A673 (cell line): ENCODE data around the gene TMEM108. TPM values are rescaled to one million over a fixed set of nuclear protein-coding genes. Genes with fewer than 3 reads are reported as not detected.

Experiments
- BruUV-seq: library from RNA; stranded (reverse); fragments of 400-500 nt; replicated peaks from 2 replicates; lab custom pipeline; 2021; lab: Mats Ljungman, UMichigan
- CTCF ChIA-PET: fragments of 300-600 bp; sonication (Branson Sonifier 250); formaldehyde crosslinking; loops from one replicate; lab custom pipeline; 2022; ENCODE audit warnings: antibody characterized with exemption; lab: Charles Lee
- POLR2A ChIA-PET: fragments of 300-600 bp; sonication (Branson Sonifier 250); formaldehyde crosslinking; loops from one replicate; lab custom pipeline; 2022; ENCODE audit warnings: antibody characterized with exemption; ENCODE audit not compliant: low non-redundant PET; lab: Charles Lee
- DNase-seq: peaks from one replicate; pipeline ENCODE4 v3.0.0-alpha.2; 2015; ENCODE audit warnings: low spot score
- H3K27ac ChIP-seq: fragments of 200-600 bp; sonication (generic); 2 replicates; pipeline ENCODE4 v1.5.1; 2016; ENCODE audit warnings: mixed run types, low read depth, mild to moderate bottlenecking, mixed read lengths, antibody characterized with exemption, low read length; ENCODE audit not compliant: poor library complexity, severe bottlenecking
- H3K27me3 ChIP-seq: fragments of 200-600 bp; sonication (generic); replicated peaks from 2 replicates; pipeline ENCODE4 v1.6.1; 2017; ENCODE audit warnings: mixed run types, low read depth, mild to moderate bottlenecking, mixed read lengths, antibody characterized with exemption, low read length; ENCODE audit not compliant: insufficient read depth, poor library complexity
- H3K36me3 ChIP-seq: fragments of 200-600 bp; sonication (generic); 2 replicates; pipeline ENCODE4 v1.6.1; 2016; ENCODE audit warnings: mixed run types, mild to moderate bottlenecking, mixed read lengths, antibody characterized with exemption, low read length; ENCODE audit not compliant: insufficient read depth, poor library complexity, severe bottlenecking
- H3K4me1 ChIP-seq: fragments of 200-600 bp; sonication (generic); 2 replicates; pipeline ENCODE4 v1.6.1; 2017; ENCODE audit warnings: mixed run types, mild to moderate bottlenecking, mixed read lengths, antibody characterized with exemption, low read length; ENCODE audit not compliant: insufficient read depth, poor library complexity, severe bottlenecking
- H3K4me3 ChIP-seq: fragments of 200-600 bp; sonication (generic); 2 replicates; pipeline ENCODE4 v1.5.1; 2016; ENCODE audit warnings: low read depth, mixed run types, mild to moderate bottlenecking, mixed read lengths, low read length; ENCODE audit not compliant: poor library complexity, severe bottlenecking
- H3K9me3 ChIP-seq: fragments of 200-600 bp; sonication (generic); 2 replicates; pipeline ENCODE4 v1.6.1; 2016; ENCODE audit warnings: mixed run types, low read depth, mild to moderate bottlenecking, mixed read lengths, antibody characterized with exemption, low read length; ENCODE audit not compliant: poor library complexity, severe bottlenecking
- EZH2 ChIP-seq: fragments of 200-600 bp; sonication (generic); IDR thresholded peaks from 2 replicates; pipeline ENCODE4 v1.6.1; 2017; ENCODE audit warnings: borderline replicate concordance, low read depth, mild to moderate bottlenecking, mixed read lengths, antibody characterized with exemption, low read length; ENCODE audit not compliant: poor library complexity, severe bottlenecking
- intact Hi-C: fragments of 100-400 bp; cut with micrococcal nuclease; formaldehyde crosslinking; loops from one replicate; pipeline ENCODE4 v1.10.0; 2022; ENCODE audit not compliant: unreplicated experiment
- total RNA-seq: library from RNA; stranded (reverse); gene quantifications from 2 replicates; pipeline ENCODE4 v1.2.3, GENCODE V29; 2021
- TF ChIP-seq, protein P1 (sequence below): fragments of 300-800, 200-600 bp; sonication (generic); conservative IDR thresholded peaks from 2 replicates; pipeline ENCODE4 v1.5.1; 2017; ENCODE audit warnings: low read depth, mild to moderate bottlenecking, antibody characterized with exemption, low read length, moderate library complexity, mixed read lengths

TMEM108 gene
- total RNA-seq, 1 experiment from 2014 or later, result 0.30 TPM

DNA sequence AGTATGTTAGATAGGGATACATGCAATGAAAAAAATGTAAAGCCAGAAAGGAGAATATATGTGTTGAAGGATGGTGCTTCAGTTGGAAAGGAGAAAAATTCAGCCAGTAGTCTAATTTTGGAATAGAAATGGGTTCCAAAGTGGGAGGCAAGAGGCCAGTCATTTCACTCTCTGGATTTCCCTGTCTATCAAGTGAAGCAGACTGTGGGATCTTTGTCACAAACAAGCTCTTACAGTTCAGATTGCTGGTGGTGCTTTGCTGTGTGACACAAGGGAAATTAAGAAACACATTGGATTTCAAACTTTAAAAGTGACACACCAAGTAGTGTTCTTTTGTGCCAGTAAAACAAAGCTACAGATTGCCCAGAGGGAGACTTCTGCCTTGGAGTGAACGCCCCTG, 279.7 kb downstream of the TMEM108 start:
- Histone ChIP-seq H3K4me3 (no peak overlapping the region), H3K27me3 (peaks cover 58% of the 10 kb centered on the region), H3K9me3 (peaks cover 15% of the 10 kb centered on the region), H3K36me3 (no peaks in the 10 kb centered on the region), H3K27ac (no peak overlapping the region), H3K4me1 (peaks cover 5% of the 10 kb centered on the region)
- TF ChIP-seq EZH2, result no peak
- TF ChIP-seq, protein P1, sequence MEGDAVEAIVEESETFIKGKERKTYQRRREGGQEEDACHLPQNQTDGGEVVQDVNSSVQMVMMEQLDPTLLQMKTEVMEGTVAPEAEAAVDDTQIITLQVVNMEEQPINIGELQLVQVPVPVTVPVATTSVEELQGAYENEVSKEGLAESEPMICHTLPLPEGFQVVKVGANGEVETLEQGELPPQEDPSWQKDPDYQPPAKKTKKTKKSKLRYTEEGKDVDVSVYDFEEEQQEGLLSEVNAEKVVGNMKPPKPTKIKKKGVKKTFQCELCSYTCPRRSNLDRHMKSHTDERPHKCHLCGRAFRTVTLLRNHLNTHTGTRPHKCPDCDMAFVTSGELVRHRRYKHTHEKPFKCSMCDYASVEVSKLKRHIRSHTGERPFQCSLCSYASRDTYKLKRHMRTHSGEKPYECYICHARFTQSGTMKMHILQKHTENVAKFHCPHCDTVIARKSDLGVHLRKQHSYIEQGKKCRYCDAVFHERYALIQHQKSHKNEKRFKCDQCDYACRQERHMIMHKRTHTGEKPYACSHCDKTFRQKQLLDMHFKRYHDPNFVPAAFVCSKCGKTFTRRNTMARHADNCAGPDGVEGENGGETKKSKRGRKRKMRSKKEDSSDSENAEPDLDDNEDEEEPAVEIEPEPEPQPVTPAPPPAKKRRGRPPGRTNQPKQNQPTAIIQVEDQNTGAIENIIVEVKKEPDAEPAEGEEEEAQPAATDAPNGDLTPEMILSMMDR, result no peak
- CTCF ChIA-PET, result no interaction called here
- POLR2A ChIA-PET, result no interaction called here
- DNase-seq, result no peak
- BruUV-seq, result no TSS peak
- intact Hi-C loops, result no loop called here

DNA sequence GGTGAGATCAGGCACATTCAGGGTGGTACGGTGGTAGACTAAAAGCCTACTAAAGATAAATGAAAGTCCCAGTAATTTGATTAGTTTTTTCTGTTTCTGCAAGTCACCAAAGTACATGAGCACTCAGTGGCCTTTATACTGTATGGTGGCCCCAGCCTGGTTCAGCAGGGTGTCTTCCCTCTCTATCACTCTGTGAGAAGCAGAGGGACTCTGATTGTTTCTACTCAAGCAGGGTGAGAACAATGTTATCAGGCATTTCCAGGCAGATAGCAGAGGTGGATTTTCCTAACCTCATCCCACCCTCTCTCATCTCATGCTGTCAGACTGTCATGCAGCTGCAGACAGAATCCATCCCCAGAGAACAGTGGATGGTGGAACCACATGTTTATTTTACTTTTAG, 290.2 kb downstream of the TMEM108 start:
- no peak for TF ChIP-seq EZH2
- TF ChIP-seq, protein P1, result no peak
- no peak for DNase-seq
- CTCF ChIA-PET, result no interaction called here
- H3K27ac ChIP-seq, result no peak overlapping the region
- intact Hi-C loops, result no loop called here
- peaks cover 4% of the 10 kb centered on the region for H3K9me3 ChIP-seq
- POLR2A ChIA-PET, result no interaction called here
- H3K36me3 ChIP-seq, result no peaks in the 10 kb centered on the region
- H3K4me1 ChIP-seq, result no peaks in the 10 kb centered on the region
- no TSS peak for BruUV-seq
- no peak overlapping the region for H3K4me3 ChIP-seq
- H3K27me3 ChIP-seq, result peaks cover 37% of the 10 kb centered on the region

DNA sequence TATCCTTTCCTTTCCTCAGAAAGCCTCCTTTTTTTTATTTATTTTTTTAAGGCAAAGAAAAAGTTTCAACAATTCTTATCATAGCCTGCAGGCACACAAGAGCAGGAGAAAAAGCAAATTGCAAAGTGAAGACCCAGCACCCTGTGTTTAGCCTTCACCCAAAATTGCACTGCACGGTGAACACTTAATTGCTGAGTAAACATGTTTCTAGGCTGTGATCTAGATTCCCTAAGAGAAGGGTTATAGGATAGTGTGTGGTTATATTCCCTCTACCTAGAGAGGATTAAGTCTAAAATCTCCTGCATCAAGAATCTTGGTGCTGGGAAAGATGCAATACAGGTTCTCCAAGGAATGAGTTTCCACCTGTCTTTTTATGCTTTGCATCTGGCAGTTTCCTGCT, 291.4 kb downstream of the TMEM108 start:
- Histone ChIP-seq H3K4me3 (no peak overlapping the region), H3K36me3 (no peaks in the 10 kb centered on the region), H3K27ac (no peak overlapping the region), H3K4me1 (no peaks in the 10 kb centered on the region), H3K9me3 (no peaks in the 10 kb centered on the region), H3K27me3 (peaks cover 48% of the 10 kb centered on the region)
- intact Hi-C loops, result no loop called here
- TF ChIP-seq, protein P1, result no peak
- TF ChIP-seq EZH2, result no peak
- ChIA-PET POLR2A (no interaction called here), CTCF (no interaction called here)
- no TSS peak for BruUV-seq
- DNase-seq, result no peak
